DND-41 (cell line): ENCODE data around the gene SGCE.

ENCODE experiments used
- ATAC-seq: fragments of 200-7000 bp; cut with Tn5 transposase; 3 replicates; pipeline ENCODE4 v1.9.1; 2021; ENCODE audit warnings: low read depth; ENCODE audit not compliant: insufficient read depth
- DNase-seq: peaks from one replicate; pipeline ENCODE4 v3.0.0-alpha.2; 2020
- H2AFZ ChIP-seq: 2 replicates; pipeline ENCODE4 v1.6.0; 2012; ENCODE audit warnings: low read depth, low read length
- H3K27ac ChIP-seq: 2 replicates; pipeline ENCODE4 v1.5.1; 2012; ENCODE audit warnings: low read length, inconsistent platforms
- H3K27me3 ChIP-seq: fragments of 200-600 bp; sonication (generic); 2 replicates; pipeline ENCODE4 v1.6.0; 2012; ENCODE audit warnings: low read length, mild to moderate bottlenecking, inconsistent platforms; ENCODE audit not compliant: insufficient read depth, poor library complexity
- H3K36me3 ChIP-seq: 2 replicates; pipeline ENCODE4 v1.5.1; 2012; ENCODE audit warnings: low read length, inconsistent platforms; ENCODE audit not compliant: insufficient read depth
- H3K4me1 ChIP-seq: 2 replicates; pipeline ENCODE4 v1.5.1; 2012; ENCODE audit warnings: mild to moderate bottlenecking, low read length; ENCODE audit not compliant: insufficient read depth
- H3K4me2 ChIP-seq: 2 replicates; pipeline ENCODE4 v1.6.0; 2012; ENCODE audit warnings: mild to moderate bottlenecking, moderate library complexity, low read length, inconsistent platforms; ENCODE audit not compliant: insufficient read depth
- H3K4me3 ChIP-seq, 2 experiments: fragments of 200-600 bp in 1 of 2; shearing (Covaris generic) in 1 of 2; 2 replicates each; pipeline ENCODE4 v1.5.1; 2012 to 2016; ENCODE audit warnings: inconsistent platforms in 2 of 2, low read length in 2 of 2, mild to moderate bottlenecking in 2 of 2, low read depth in 1 of 2, moderate library complexity in 1 of 2
- H3K79me2 ChIP-seq: 2 replicates; pipeline ENCODE4 v1.6.0; 2012; ENCODE audit warnings: low read length, inconsistent platforms; ENCODE audit not compliant: insufficient read depth
- H3K9ac ChIP-seq: 2 replicates; pipeline ENCODE4 v1.6.0; 2012; ENCODE audit warnings: low read depth, mild to moderate bottlenecking, inconsistent platforms, low read length, moderate library complexity
- H3K9me3 ChIP-seq: 2 replicates; pipeline ENCODE4 v1.5.1; 2012; ENCODE audit warnings: low read length, moderate library complexity, mild to moderate bottlenecking, inconsistent platforms; ENCODE audit not compliant: insufficient read depth, severe bottlenecking
- H4K20me1 ChIP-seq: 2 replicates; pipeline ENCODE4 v1.6.0; 2012; ENCODE audit warnings: low read length; ENCODE audit not compliant: insufficient read depth
- CTCF ChIP-seq: IDR thresholded peaks from 2 replicates; pipeline ENCODE4 v1.5.1; 2012; ENCODE audit warnings: borderline replicate concordance, low read length, moderate library complexity, mild to moderate bottlenecking; ENCODE audit not compliant: poor library complexity, severe bottlenecking; ENCODE audit errors: extremely low read depth
- EZH2 ChIP-seq: IDR thresholded peaks from 3 replicates; pipeline ENCODE4 v1.6.1; 2012; ENCODE audit warnings: borderline replicate concordance, low read depth, mild to moderate bottlenecking, moderate library complexity, low read length, inconsistent platforms; ENCODE audit not compliant: severe bottlenecking

The SGCE gene

GRCh38 chr7:94567396-94567795 lies 88.5 kb downstream of the SGCE start:
- Histone ChIP-seq H3K4me2 (no peak overlapping the region), H3K79me2 (no peaks in the 10 kb centered on the region), H4K20me1 (no peaks in the 10 kb centered on the region), H3K9ac (no peak overlapping the region), H3K9me3 (no peaks in the 10 kb centered on the region), H3K4me1 (no peaks in the 10 kb centered on the region), H3K27me3 (no peaks in the 10 kb centered on the region), H3K27ac (no peak overlapping the region), H2AFZ (no peak overlapping the region), H3K4me3 (no peak overlapping the region), H3K36me3 (no peaks in the 10 kb centered on the region)
- no peak for ATAC-seq
- TF ChIP-seq EZH2 (no peak), CTCF (no peak)
- DNase-seq: no peak

GRCh38 chr7:94565247-94565894 lies 90.6 kb downstream of the SGCE start:
- Histone ChIP-seq H3K9ac (no peak overlapping the region), H2AFZ (no peak overlapping the region), H3K36me3 (no peaks in the 10 kb centered on the region), H3K4me3 (no peak overlapping the region), H4K20me1 (no peaks in the 10 kb centered on the region), H3K4me1 (no peaks in the 10 kb centered on the region), H3K27ac (no peak overlapping the region), H3K27me3 (no peaks in the 10 kb centered on the region), H3K4me2 (no peak overlapping the region), H3K9me3 (no peaks in the 10 kb centered on the region), H3K79me2 (no peaks in the 10 kb centered on the region)
- DNase-seq (no peak), ATAC-seq (no peak)
- TF ChIP-seq CTCF (no peak), EZH2 (no peak)

- H2AFZ ChIP-seq: no peak overlapping the region
- DNase-seq (no peak), ATAC-seq (no peak)
- no peak overlapping the region for H3K9ac ChIP-seq
- no peaks in the 10 kb centered on the region for H3K9me3 ChIP-seq
- no peaks in the 10 kb centered on the region for H3K27me3 ChIP-seq
- no peaks in the 10 kb centered on the region for H3K79me2 ChIP-seq
- H3K36me3 ChIP-seq: peaks cover 8% of the 10 kb centered on the region; the same call in 1 of the 2 replicates
- H3K4me3 ChIP-seq: no peak overlapping the region
- no peak overlapping the region for H3K4me2 ChIP-seq
- TF ChIP-seq CTCF (no peak), EZH2 (no peak)
- no peaks in the 10 kb centered on the region for H3K4me1 ChIP-seq
- no peaks in the 10 kb centered on the region for H4K20me1 ChIP-seq
- no peak overlapping the region for H3K27ac ChIP-seq
These were observed 93.4 kb downstream of the SGCE start for GRCh38 chr7:94562525-94562924.
